Lung (tissue), 12 donors: ENCODE results near the gene GLB1L2. TPM values are rescaled to one million over a fixed set of nuclear protein-coding genes. Genes with fewer than 3 reads are reported as not detected.

Source experiments
- ATAC-seq: fragments of 200-7000 bp; cut with Tn5 transposase; one replicate; pipeline ENCODE4 v1.9.1; 2020; ENCODE audit warnings: moderate number of reproducible peaks; ENCODE audit not compliant: insufficient read depth, low FRiP score
- DNase-seq, 3 donors: peaks; one replicate each; pipeline ENCODE4 v3.0.0-alpha.2; 2013 to 2017
- H3K27ac ChIP-seq, 2 donors: one replicate each; pipeline ENCODE4 v1.5.1; 2013; ENCODE audit warnings: mild to moderate bottlenecking in 2 of 2, moderate library complexity in 2 of 2, control low read depth in 1 of 2, inconsistent platforms in 1 of 2, low read depth in 1 of 2, low read length in 1 of 2
- H3K27me3 ChIP-seq, 3 donors: one replicate each; pipeline ENCODE4 v1.5.1; 2013; ENCODE audit warnings: low read length in 2 of 3; ENCODE audit not compliant: control insufficient read depth in 3 of 3, insufficient read depth in 3 of 3
- H3K36me3 ChIP-seq, 4 donors: one replicate each; pipeline ENCODE4 v1.5.1; 2013; ENCODE audit warnings: low read length in 4 of 4, mild to moderate bottlenecking in 1 of 4, moderate library complexity in 1 of 4; ENCODE audit not compliant: control insufficient read depth in 4 of 4, insufficient read depth in 4 of 4
- H3K4me1 ChIP-seq, 5 donors: one replicate each; pipeline ENCODE4 v1.5.1; 2013; ENCODE audit warnings: low read length in 5 of 5, mild to moderate bottlenecking in 2 of 5, moderate library complexity in 1 of 5; ENCODE audit not compliant: control insufficient read depth in 5 of 5, insufficient read depth in 5 of 5
- H3K4me3 ChIP-seq: one replicate; pipeline ENCODE4 v1.5.1; 2013; ENCODE audit warnings: mild to moderate bottlenecking, control low read depth, moderate library complexity
- H3K9ac ChIP-seq, 2 donors: one replicate each; pipeline ENCODE4 v1.5.1; 2013; ENCODE audit warnings: low read length in 2 of 2, control low read depth in 1 of 2; ENCODE audit not compliant: insufficient read depth in 1 of 2
- H3K9me3 ChIP-seq, 4 donors: one replicate each; pipeline ENCODE4 v1.5.1; 2013; ENCODE audit warnings: low read length in 3 of 4, mild to moderate bottlenecking in 1 of 4, moderate library complexity in 1 of 4; ENCODE audit not compliant: control insufficient read depth in 4 of 4, insufficient read depth in 3 of 4
- WGBS, 2 donors: extraction: QIAGEN DNeasy Blood & Tissue Kit; methylation state at CpG; one replicate each; pipeline ENCODE4 v1.1.7; 2013; 5-methylcytosine and 5-hydroxymethylcytosine counted together
- polyA plus RNA-seq, 2 donors: library from polyadenylated mRNA; stranded (reverse); fragments of 200-250 nt; gene quantifications; one replicate each; pipeline ENCODE4 v1.2.1, GENCODE V29; 2013
- total RNA-seq, 2 donors: library from RNA; depleted of rRNA in 1 of 2; stranded (reverse); fragments of >200 nt in 1 of 2; gene quantifications; one replicate each; pipeline ENCODE4 v1.2.1, GENCODE V29; 2014 to 2021
- TF ChIP-seq, protein P1 (sequence below): IDR thresholded peaks from 2 replicates; pipeline ENCODE4 v1.5.1; 2012; ENCODE audit warnings: mild to moderate bottlenecking; ENCODE audit errors: control extremely low read depth, extremely low read depth
- donor health status: control.
- donor health status: control.
- donor health status: Bipolar disorder and iron deficiency.
- donor health status: healthy.
- donor health status: DM: yes; HTN: yes; CAD: no.

Gene GLB1L2
- total and polyA plus RNA-seq, 4 donors = 7.1 to 13.6 (median 9.3) TPM

DNA sequence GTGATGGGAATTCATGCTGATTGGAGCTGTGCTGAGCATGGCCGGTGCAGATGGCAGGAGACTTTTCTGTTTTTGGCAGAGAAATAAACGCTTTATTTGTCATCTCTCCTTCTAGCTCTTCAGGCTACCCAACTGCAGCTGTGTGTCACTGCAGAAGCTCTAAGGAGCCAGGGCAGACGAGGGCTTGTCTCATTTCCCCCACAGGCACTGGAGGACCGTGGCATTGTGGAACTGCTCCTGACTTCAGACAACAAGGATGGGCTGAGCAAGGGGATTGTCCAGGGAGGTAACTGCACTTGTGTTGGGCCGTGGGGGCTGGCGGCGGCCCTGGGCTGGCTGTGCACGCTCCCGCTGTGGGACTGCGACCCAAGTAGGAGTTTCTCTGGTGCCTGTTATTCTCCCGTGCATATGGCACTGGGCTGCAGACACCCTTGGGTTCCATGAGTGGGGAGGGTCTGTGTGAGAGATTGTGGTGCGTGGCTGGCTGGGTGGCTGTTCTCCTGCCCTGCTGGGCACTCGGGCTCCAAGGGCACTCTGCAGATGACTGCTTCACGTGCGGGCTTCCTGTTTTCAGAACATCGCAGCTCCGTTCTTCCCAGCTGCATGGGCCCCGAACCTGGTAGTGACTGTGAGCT lies 27.2 kb downstream of the GLB1L2 start:
- Histone ChIP-seq H3K4me3 (no peak overlapping the region), H3K36me3 (no peaks in the 10 kb centered on the region), H3K9me3 (no peaks in the 10 kb centered on the region), H3K27me3 (no peaks in the 10 kb centered on the region), H3K9ac (no peak overlapping the region), H3K27ac (no peak overlapping the region), H3K4me1 (no peaks in the 10 kb centered on the region)
- TF ChIP-seq, protein P1, sequence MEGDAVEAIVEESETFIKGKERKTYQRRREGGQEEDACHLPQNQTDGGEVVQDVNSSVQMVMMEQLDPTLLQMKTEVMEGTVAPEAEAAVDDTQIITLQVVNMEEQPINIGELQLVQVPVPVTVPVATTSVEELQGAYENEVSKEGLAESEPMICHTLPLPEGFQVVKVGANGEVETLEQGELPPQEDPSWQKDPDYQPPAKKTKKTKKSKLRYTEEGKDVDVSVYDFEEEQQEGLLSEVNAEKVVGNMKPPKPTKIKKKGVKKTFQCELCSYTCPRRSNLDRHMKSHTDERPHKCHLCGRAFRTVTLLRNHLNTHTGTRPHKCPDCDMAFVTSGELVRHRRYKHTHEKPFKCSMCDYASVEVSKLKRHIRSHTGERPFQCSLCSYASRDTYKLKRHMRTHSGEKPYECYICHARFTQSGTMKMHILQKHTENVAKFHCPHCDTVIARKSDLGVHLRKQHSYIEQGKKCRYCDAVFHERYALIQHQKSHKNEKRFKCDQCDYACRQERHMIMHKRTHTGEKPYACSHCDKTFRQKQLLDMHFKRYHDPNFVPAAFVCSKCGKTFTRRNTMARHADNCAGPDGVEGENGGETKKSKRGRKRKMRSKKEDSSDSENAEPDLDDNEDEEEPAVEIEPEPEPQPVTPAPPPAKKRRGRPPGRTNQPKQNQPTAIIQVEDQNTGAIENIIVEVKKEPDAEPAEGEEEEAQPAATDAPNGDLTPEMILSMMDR = no peak
- ATAC-seq (no peak), DNase-seq (peak in 1 of 3 donors; percentile 6)
- 86 to 96% methylated on average over 18 of the region's 18 CpGs for WGBS, 2 donors

DNA sequence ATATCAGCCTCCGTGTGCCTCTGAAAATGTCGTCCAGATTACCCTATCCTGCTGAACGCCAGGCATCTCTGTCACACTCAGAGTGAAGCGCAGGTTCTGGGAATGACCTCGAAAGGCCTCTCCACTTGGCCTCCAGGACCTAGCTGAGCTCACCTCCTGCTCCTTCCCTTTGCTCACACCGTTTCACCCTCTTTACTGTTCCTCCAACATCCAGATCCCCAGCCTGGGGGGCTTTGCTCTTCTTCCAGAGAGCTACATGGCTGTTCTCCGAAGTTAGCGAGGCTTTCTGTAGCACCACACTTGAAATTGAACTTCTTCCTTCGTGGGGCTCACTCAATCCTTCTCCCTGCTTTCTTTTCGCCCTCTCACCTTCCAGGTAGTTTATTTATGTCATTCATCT lies 27.9 kb downstream of the GLB1L2 start:
- Histone ChIP-seq H3K9me3 (no peaks in the 10 kb centered on the region), H3K27ac (no peak overlapping the region), H3K27me3 (no peaks in the 10 kb centered on the region), H3K9ac (no peak overlapping the region), H3K4me1 (no peaks in the 10 kb centered on the region), H3K4me3 (no peak overlapping the region), H3K36me3 (no peaks in the 10 kb centered on the region)
- DNase-seq = no peak
- TF ChIP-seq, protein P1 = no peak
- 84 to 92% methylated on average over 10 of the region's 10 CpGs for WGBS, 2 donors
- no peak for ATAC-seq

DNA sequence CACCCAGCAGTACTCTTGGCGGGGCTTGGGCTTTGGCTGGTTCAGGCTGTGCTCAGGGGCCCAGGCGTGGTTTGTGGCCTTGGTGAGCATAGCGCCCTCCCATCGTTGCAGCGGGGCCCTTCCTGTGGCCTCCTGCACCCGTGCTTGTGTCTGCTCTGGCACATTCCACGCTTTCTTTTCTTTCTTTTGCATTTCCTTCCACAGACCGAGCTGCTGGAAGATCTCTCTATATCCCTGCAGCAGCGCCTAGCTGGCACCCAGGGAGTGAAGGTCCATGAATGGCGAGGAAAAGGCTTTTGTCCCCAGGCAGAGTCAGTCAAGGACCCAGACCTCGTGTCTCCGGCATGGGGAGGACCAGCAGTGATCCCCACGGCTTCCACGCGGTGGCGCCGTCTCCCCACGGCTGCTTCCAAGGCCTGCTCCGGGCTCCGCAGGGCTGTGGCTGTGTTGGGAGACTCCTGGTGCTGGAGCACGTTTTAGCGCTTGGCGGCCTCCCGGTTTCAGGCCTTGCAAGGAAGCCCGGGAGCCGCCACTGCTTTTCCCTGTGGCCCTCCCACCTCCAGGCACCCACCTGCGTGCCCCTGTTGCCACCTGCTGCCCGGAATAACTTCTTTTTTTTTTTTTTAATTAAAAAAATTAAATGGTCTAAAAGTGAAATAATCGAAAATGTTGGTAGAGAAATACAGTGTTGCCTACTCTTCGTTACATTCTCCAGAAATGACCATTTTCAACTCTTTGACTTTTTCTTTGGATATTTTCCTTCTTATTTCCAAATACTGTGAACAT lies 28.5 kb downstream of the GLB1L2 start:
- H3K27me3 ChIP-seq = no peaks in the 10 kb centered on the region
- H3K27ac ChIP-seq = no peak overlapping the region
- H3K9me3 ChIP-seq = no peaks in the 10 kb centered on the region
- H3K36me3 ChIP-seq = no peaks in the 10 kb centered on the region
- no peak overlapping the region for H3K9ac ChIP-seq
- TF ChIP-seq, protein P1 = peak; percentile 73
- ATAC-seq = peak; percentile 67
- DNase-seq = peak; percentile 74 to 87 (median 80)
- WGBS, 2 donors = 16 to 22% methylated on average over 30 of the region's 30 CpGs
- no peaks in the 10 kb centered on the region for H3K4me1 ChIP-seq
- no peak overlapping the region for H3K4me3 ChIP-seq
